ENCODE measurements around the gene MSI2.
"Not testable (repeated sequence)": the region's sequence is repeated elsewhere in the genome, so short reads cannot be mapped to it uniquely, and the experiment has no call there.

MSI2 gene

DNA sequence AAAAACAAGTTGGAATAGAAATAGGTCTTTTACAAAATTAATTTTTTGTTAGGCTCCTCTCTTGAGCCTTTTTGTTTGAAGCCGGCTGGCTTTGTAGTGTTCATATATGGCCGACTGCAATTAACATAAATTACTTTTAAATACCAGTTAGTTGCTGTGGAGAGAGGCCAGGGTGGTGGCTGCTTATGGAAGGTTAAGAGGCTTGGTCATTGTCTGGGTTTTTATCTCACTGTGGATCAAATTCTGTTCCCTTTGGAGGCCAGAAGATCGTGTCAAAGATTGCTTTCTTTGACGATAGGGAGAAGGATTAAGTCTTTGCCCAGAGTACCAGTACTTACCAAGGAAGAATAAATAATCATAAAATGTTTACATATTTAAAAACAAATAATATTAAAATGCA is 39.9 kb downstream of the MSI2 start:
- Histone ChIP-seq H3K9me2 (replicated peaks; ENCODE audit: insufficient read depth, low read length) (no peaks in the 10 kb centered on the region), H3K4me3 (ENCODE audit: insufficient read depth, low read length, poor library complexity, severe bottlenecking) (no peak overlapping the region), H3K79me2 (ENCODE audit: insufficient read depth, low read length) (peaks cover 74% of the 10 kb centered on the region), H3K9ac (ENCODE audit: low read length) (no peak overlapping the region), H3K9me3 (ENCODE audit: insufficient read depth, low read length) (no peaks in the 10 kb centered on the region), H3K27me3 (ENCODE audit: low read length) (no peaks in the 10 kb centered on the region), H4K20me1 (ENCODE audit: low read depth, low read length) (no peaks in the 10 kb centered on the region), H3K27ac (ENCODE audit: low read depth, low read length) (no peak overlapping the region), H3F3A (ENCODE audit: insufficient read depth) (no peaks in the 10 kb centered on the region), H3K4me2 (ENCODE audit: low read depth, low read length, poor library complexity, severe bottlenecking) (no peak overlapping the region), H2AFZ (ENCODE audit: low read depth, low read length, severe bottlenecking) (no peak overlapping the region), H3K36me3 (ENCODE audit: low read length) (peaks cover 30% of the 10 kb centered on the region)
- TF ChIP-seq, protein P1, sequence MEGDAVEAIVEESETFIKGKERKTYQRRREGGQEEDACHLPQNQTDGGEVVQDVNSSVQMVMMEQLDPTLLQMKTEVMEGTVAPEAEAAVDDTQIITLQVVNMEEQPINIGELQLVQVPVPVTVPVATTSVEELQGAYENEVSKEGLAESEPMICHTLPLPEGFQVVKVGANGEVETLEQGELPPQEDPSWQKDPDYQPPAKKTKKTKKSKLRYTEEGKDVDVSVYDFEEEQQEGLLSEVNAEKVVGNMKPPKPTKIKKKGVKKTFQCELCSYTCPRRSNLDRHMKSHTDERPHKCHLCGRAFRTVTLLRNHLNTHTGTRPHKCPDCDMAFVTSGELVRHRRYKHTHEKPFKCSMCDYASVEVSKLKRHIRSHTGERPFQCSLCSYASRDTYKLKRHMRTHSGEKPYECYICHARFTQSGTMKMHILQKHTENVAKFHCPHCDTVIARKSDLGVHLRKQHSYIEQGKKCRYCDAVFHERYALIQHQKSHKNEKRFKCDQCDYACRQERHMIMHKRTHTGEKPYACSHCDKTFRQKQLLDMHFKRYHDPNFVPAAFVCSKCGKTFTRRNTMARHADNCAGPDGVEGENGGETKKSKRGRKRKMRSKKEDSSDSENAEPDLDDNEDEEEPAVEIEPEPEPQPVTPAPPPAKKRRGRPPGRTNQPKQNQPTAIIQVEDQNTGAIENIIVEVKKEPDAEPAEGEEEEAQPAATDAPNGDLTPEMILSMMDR (IDR thresholded peaks at IDR 0.05; ENCODE audit: insufficient read depth, low read length, poor library complexity, severe bottlenecking), result no peak
- TF ChIP-seq EZH2phosphoT487 (conservative IDR thresholded peaks at IDR 0.05; ENCODE audit: low read length), result no peak

- H3K79me2 ChIP-seq (ENCODE audit: insufficient read depth, low read length), result peaks cover 76% of the 10 kb centered on the region
- no peak overlapping the region for H2AFZ ChIP-seq (ENCODE audit: low read depth, low read length, severe bottlenecking)
- H3K9ac ChIP-seq (ENCODE audit: low read length), result no peak overlapping the region
- H3F3A ChIP-seq (ENCODE audit: insufficient read depth), result no peaks in the 10 kb centered on the region
- no peaks in the 10 kb centered on the region for H3K9me2 ChIP-seq (replicated peaks; ENCODE audit: insufficient read depth, low read length)
- H3K36me3 ChIP-seq (ENCODE audit: low read length), result peaks cover 30% of the 10 kb centered on the region
- no peak overlapping the region for H3K27ac ChIP-seq (ENCODE audit: low read depth, low read length)
- H4K20me1 ChIP-seq (ENCODE audit: low read depth, low read length), result no peaks in the 10 kb centered on the region
- H3K4me2 ChIP-seq (ENCODE audit: low read depth, low read length, poor library complexity, severe bottlenecking), result no peak overlapping the region
- TF ChIP-seq, protein P1 (IDR thresholded peaks at IDR 0.05; ENCODE audit: insufficient read depth, low read length, poor library complexity, severe bottlenecking), result no peak
- no peak overlapping the region for H3K4me3 ChIP-seq (ENCODE audit: insufficient read depth, low read length, poor library complexity, severe bottlenecking)
- H3K27me3 ChIP-seq (ENCODE audit: low read length), result no peaks in the 10 kb centered on the region
- no peaks in the 10 kb centered on the region for H3K9me3 ChIP-seq (ENCODE audit: insufficient read depth, low read length)
Observed at GRCh38 chr17:57299176-57299575, 42.9 kb downstream of the MSI2 start.

GRCh38 chr17:57300592-57300991 is 44.3 kb downstream of the MSI2 start:
- not testable (repeated sequence) for H2AFZ ChIP-seq (ENCODE audit: low read depth, low read length, severe bottlenecking); H3K27me3 ChIP-seq (ENCODE audit: low read length); H3K9me3 ChIP-seq (ENCODE audit: insufficient read depth, low read length); H3K27ac ChIP-seq (ENCODE audit: low read depth, low read length); H3K9me2 ChIP-seq (replicated peaks; ENCODE audit: insufficient read depth, low read length); H3F3A ChIP-seq (ENCODE audit: insufficient read depth); H3K9ac ChIP-seq (ENCODE audit: low read length); H3K4me2 ChIP-seq (ENCODE audit: low read depth, low read length, poor library complexity, severe bottlenecking); H4K20me1 ChIP-seq (ENCODE audit: low read depth, low read length); H3K4me3 ChIP-seq (ENCODE audit: insufficient read depth, low read length, poor library complexity, severe bottlenecking)
- Histone ChIP-seq H3K79me2 (ENCODE audit: insufficient read depth, low read length) (peaks cover 68% of the 10 kb centered on the region), H3K36me3 (ENCODE audit: low read length) (peaks cover 29% of the 10 kb centered on the region)

DNA sequence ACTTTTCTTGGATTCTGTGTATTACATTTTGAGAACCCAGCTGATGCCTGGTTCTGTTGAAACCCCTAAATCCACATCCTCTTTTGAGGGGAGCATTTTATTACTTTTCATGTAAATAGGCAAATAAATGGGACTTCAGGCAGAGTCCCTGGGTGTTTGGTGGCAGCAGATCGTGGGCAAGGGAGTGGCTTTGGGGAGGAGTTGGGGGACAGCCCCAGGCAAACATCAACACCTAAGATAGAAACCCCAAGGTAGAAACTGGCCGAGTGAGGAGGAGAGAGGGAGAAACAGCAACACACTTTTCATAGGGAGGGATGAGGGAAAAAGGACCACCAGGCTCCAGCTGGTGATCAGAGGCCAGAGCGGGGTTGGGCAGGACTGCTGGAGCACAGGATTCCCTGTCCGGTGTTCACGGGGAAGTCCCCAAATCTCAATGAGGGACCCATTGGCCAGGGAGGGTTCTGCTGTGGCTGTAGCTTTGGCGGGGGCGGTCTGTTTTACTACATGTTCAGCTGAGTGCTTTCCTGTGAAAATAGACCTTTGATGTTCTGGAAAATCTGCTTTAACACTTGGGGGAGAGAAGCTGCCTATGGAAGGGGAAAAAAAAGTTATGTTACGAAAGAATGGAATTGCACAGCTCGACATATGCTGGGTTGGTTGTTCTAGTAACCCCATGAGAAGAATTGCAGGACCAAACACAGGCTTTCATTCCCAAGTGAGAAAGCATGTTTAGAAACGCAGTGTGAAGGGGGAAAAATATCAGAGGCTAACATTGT is 46.6 kb downstream of the MSI2 start:
- H3K79me2 ChIP-seq (ENCODE audit: insufficient read depth, low read length), result peaks cover 59% of the 10 kb centered on the region
- H3K9me2 ChIP-seq (replicated peaks; ENCODE audit: insufficient read depth, low read length), result no peaks in the 10 kb centered on the region

More for the DNA sequence above, 46.6 kb downstream of the MSI2 start:
- Histone ChIP-seq H3K4me3 (ENCODE audit: insufficient read depth, low read length, poor library complexity, severe bottlenecking) (no peak overlapping the region), H3K9me3 (ENCODE audit: insufficient read depth, low read length) (no peaks in the 10 kb centered on the region), H4K20me1 (ENCODE audit: low read depth, low read length) (no peaks in the 10 kb centered on the region), H3K9ac (ENCODE audit: low read length) (no peak overlapping the region), H3K36me3 (ENCODE audit: low read length) (peaks cover 14% of the 10 kb centered on the region), H3F3A (ENCODE audit: insufficient read depth) (no peaks in the 10 kb centered on the region), H3K27ac (ENCODE audit: low read depth, low read length) (no peak overlapping the region), H3K4me2 (ENCODE audit: low read depth, low read length, poor library complexity, severe bottlenecking) (no peak overlapping the region), H2AFZ (ENCODE audit: low read depth, low read length, severe bottlenecking) (no peak overlapping the region), H3K27me3 (ENCODE audit: low read length) (no peaks in the 10 kb centered on the region)
- TF ChIP-seq EZH2phosphoT487 (conservative IDR thresholded peaks at IDR 0.05; ENCODE audit: low read length), result no peak
- TF ChIP-seq, protein P1 (IDR thresholded peaks at IDR 0.05; ENCODE audit: insufficient read depth, low read length, poor library complexity, severe bottlenecking), result no peak

All from SU-DHL-6 (cell line).